ENCODE measurements around the gene MCC. TPM values are rescaled to one million over a fixed set of nuclear protein-coding genes. Genes with fewer than 3 reads are reported as not detected.

Gene MCC
- total RNA-seq, 1 donor from 2014 or later, result 22.7 TPM

- Mint-ChIP-seq H3K27me3 (ENCODE audit: unreplicated experiment) (no peaks in the 10 kb centered on the region), H3K36me3 (ENCODE audit: low read depth, unreplicated experiment) (peaks cover 3% of the 10 kb centered on the region), H3K4me1 (ENCODE audit: unreplicated experiment) (peaks cover 7% of the 10 kb centered on the region), H3K4me3 (ENCODE audit: unreplicated experiment) (no peak overlapping the region), H3K9me3 (ENCODE audit: unreplicated experiment) (no peaks in the 10 kb centered on the region), H3K27ac (ENCODE audit: unreplicated experiment) (no peak overlapping the region)
- DNase-seq (ENCODE audit: low spot score), result no peak
- TF ChIP-seq CTCF (IDR thresholded peaks at IDR 0.05; ENCODE audit: unreplicated experiment), result no peak
Measured at GRCh38 chr5:113106821-113107220, 381.4 kb downstream of the MCC start.

- peaks cover 7% of the 10 kb centered on the region for H3K4me1 Mint-ChIP-seq (ENCODE audit: unreplicated experiment)
- no peak for DNase-seq (ENCODE audit: low spot score)
- no peaks in the 10 kb centered on the region for H3K27me3 Mint-ChIP-seq (ENCODE audit: unreplicated experiment)
- H3K4me3 Mint-ChIP-seq (ENCODE audit: unreplicated experiment), result no peak overlapping the region
- no peaks in the 10 kb centered on the region for H3K9me3 Mint-ChIP-seq (ENCODE audit: unreplicated experiment)
- peaks cover 3% of the 10 kb centered on the region for H3K36me3 Mint-ChIP-seq (ENCODE audit: low read depth, unreplicated experiment)
- no peak overlapping the region for H3K27ac Mint-ChIP-seq (ENCODE audit: unreplicated experiment)
- no peak for TF ChIP-seq CTCF (IDR thresholded peaks at IDR 0.05; ENCODE audit: unreplicated experiment)
Measured at GRCh38 chr5:113105693-113106280, 382.5 kb downstream of the MCC start.

- no peak for TF ChIP-seq CTCF (IDR thresholded peaks at IDR 0.05; ENCODE audit: unreplicated experiment)
- DNase-seq (ENCODE audit: low spot score), result no peak
- Mint-ChIP-seq H3K9me3 (ENCODE audit: unreplicated experiment) (no peaks in the 10 kb centered on the region), H3K27me3 (ENCODE audit: unreplicated experiment) (no peaks in the 10 kb centered on the region), H3K4me1 (ENCODE audit: unreplicated experiment) (peaks cover 7% of the 10 kb centered on the region), H3K4me3 (ENCODE audit: unreplicated experiment) (no peak overlapping the region), H3K27ac (ENCODE audit: unreplicated experiment) (no peak overlapping the region), H3K36me3 (ENCODE audit: low read depth, unreplicated experiment) (peaks cover 3% of the 10 kb centered on the region)
Measured at GRCh38 chr5:113103330-113103729, 384.9 kb downstream of the MCC start.

- no peaks in the 10 kb centered on the region for H3K27me3 Mint-ChIP-seq (ENCODE audit: unreplicated experiment)
- H3K9me3 Mint-ChIP-seq (ENCODE audit: unreplicated experiment), result no peaks in the 10 kb centered on the region
- H3K27ac Mint-ChIP-seq (ENCODE audit: unreplicated experiment), result no peak overlapping the region
- no peak for DNase-seq (ENCODE audit: low spot score)
- H3K4me3 Mint-ChIP-seq (ENCODE audit: unreplicated experiment), result no peak overlapping the region
- H3K36me3 Mint-ChIP-seq (ENCODE audit: low read depth, unreplicated experiment), result peaks cover 3% of the 10 kb centered on the region
- peaks cover 3% of the 10 kb centered on the region for H3K4me1 Mint-ChIP-seq (ENCODE audit: unreplicated experiment)
- no peak for TF ChIP-seq CTCF (IDR thresholded peaks at IDR 0.05; ENCODE audit: unreplicated experiment)
Measured at GRCh38 chr5:113102121-113102531, 386.1 kb downstream of the MCC start.

- no peaks in the 10 kb centered on the region for H3K36me3 Mint-ChIP-seq (ENCODE audit: low read depth, unreplicated experiment)
- H3K27me3 Mint-ChIP-seq (ENCODE audit: unreplicated experiment), result no peaks in the 10 kb centered on the region
- no peaks in the 10 kb centered on the region for H3K9me3 Mint-ChIP-seq (ENCODE audit: unreplicated experiment)
- H3K4me3 Mint-ChIP-seq (ENCODE audit: unreplicated experiment), result no peak overlapping the region
- no peak for TF ChIP-seq CTCF (IDR thresholded peaks at IDR 0.05; ENCODE audit: unreplicated experiment)
- no peak overlapping the region for H3K27ac Mint-ChIP-seq (ENCODE audit: unreplicated experiment)
- no peaks in the 10 kb centered on the region for H3K4me1 Mint-ChIP-seq (ENCODE audit: unreplicated experiment)
- no peak for DNase-seq (ENCODE audit: low spot score)
Measured at GRCh38 chr5:113100981-113101380, 387.3 kb downstream of the MCC start.

Data from endothelial cell (in vitro differentiated cells).